Astrocyte of the spinal cord (primary cell): ENCODE data around the gene HUNK.
"Not testable (repeated sequence)": the region's sequence is repeated elsewhere in the genome, so short reads cannot be mapped to it uniquely, and the experiment has no call there.

ENCODE experiments used
- DNase-seq: peaks from one replicate; pipeline ENCODE4 v3.0.0; 2011; ENCODE audit warnings: low read depth, low spot score
- H3K4me3 ChIP-seq: 2 replicates; pipeline ENCODE4 v1.5.1; 2011; ENCODE audit warnings: low read depth, mild to moderate bottlenecking, low read length, moderate library complexity
- in situ Hi-C: cut with HindIII; loops from 2 replicates; pipeline ENCODE4 v1.10.0; 2017; ENCODE audit warnings: low sequenced_read_pairs
- TF ChIP-seq, protein P1 (sequence below): IDR thresholded peaks from 2 replicates; pipeline ENCODE4 v1.5.1; 2012; ENCODE audit warnings: low read depth, mild to moderate bottlenecking, low read length, inconsistent platforms

HUNK gene

DNA sequence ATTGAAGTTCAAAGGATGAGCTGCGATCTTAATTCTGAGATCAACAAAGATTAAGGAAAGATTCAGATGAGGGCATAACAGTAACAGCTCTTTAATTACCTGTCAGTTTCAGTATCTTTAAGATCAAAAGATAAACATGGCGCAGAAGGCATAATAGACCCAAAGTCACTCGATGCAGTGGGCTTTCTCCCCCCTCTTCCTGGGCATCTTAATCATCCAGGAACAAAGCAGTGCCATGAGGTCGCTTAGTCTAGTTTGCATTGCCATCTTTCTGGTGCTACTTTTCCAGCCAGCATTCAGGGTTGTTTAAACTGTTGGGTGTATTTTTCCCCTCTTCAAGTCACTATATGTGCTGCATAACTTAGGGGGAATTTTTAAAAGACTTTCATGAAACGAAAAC is 72.3 kb downstream of the HUNK start:
- TF ChIP-seq, protein P1, sequence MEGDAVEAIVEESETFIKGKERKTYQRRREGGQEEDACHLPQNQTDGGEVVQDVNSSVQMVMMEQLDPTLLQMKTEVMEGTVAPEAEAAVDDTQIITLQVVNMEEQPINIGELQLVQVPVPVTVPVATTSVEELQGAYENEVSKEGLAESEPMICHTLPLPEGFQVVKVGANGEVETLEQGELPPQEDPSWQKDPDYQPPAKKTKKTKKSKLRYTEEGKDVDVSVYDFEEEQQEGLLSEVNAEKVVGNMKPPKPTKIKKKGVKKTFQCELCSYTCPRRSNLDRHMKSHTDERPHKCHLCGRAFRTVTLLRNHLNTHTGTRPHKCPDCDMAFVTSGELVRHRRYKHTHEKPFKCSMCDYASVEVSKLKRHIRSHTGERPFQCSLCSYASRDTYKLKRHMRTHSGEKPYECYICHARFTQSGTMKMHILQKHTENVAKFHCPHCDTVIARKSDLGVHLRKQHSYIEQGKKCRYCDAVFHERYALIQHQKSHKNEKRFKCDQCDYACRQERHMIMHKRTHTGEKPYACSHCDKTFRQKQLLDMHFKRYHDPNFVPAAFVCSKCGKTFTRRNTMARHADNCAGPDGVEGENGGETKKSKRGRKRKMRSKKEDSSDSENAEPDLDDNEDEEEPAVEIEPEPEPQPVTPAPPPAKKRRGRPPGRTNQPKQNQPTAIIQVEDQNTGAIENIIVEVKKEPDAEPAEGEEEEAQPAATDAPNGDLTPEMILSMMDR: no peak
- H3K4me3 ChIP-seq: no peak overlapping the region
- no peak for DNase-seq
- in situ Hi-C loops: no loop called here

DNA sequence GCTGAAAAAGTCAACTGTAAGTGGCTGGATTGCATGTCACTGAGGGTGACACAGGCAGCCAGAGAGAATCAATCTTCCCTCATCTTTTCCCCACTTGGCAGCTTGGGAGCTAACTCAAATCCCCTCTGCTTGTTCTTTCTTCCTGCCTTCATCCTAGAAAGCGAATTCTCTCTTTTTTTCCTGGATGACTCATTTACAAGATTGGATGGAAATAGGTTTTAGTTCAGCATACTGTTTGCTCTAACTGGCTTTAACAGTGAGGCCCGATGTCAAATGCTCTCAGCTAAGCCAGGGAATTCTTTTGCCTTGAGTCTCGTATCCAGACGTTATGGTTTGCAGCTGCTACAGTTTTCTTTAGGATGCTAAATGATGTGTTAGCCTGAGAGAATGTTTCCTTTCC is 72.7 kb downstream of the HUNK start:
- in situ Hi-C loops: no loop called here
- TF ChIP-seq, protein P1: no peak
- peak; percentile 45 for DNase-seq
- no peak overlapping the region for H3K4me3 ChIP-seq

DNA sequence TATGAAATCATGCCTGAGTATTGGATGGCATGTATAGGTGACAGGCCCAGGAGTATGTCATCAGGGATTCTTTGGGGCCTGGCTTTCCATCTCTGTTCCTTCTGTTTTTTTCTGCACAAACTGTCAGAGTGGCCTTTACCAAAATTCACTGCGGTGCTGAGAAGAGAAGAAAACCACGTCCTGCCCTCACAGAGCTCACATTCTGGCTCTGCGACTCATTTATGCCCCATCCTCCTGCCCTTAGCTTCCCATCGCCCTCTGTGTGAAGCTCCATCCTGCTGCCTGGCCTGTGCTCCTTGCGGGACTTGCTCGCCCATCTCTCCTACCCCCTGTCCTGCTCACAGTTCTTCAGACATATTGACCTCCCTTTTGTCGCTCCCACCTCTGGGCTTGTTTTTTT is 73.4 kb downstream of the HUNK start:
- H3K4me3 ChIP-seq: no peak overlapping the region
- DNase-seq: no peak
- in situ Hi-C loops: no loop called here
- TF ChIP-seq, protein P1: no peak

DNA sequence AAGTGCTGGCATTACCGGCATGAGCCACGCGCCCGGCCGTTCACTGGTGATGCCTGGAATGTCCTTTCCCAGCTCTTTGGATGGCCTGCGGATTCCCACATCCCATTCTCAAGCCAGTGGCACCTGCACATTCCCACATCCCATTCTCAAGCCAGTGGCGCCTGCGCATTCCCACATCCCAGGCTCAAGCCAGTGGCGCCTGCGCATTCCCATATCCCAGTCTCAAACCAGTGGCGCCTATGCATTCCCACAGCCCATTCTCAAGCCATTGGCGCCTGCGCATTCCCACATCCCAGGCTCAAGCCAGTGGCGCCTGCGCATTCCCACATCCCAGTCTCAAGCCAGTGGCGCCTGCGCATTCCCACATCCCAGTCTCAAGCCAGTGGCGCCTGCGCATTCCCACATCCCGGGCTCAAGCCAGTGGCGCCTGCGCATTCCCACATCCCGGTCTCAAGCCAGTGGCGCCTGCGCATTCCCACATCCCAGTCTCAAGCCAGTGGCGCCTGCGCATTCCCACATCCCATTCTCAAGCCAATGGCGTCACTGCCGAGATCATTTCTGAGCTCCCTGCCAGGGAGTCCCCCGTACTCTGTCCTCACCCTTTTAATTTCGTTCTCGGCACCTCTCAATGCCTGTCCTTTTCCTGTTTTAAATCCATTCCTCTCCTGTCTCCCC is 74.2 kb downstream of the HUNK start:
- in situ Hi-C loops, DNase-seq, H3K4me3 ChIP-seq: not testable (repeated sequence)

DNA sequence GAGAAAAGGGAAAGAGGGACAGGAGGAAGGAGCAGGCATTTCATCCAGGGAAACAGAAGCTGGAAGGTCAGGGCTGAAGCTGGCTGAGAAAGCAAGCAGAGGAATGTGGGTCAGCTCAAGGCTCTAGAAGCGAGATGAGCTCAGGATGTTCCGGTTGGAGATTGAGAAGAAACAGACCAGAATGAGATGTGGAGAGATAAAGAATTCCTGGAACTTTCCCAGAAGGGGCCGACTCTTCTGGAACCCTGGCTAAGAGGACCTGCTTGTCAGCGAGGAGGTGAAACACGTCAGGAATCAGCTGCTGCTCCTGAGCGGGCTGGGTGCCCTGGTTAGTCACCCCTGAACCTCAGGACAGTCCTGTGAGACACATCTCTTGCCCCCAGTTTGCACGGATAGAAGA is 75.9 kb downstream of the HUNK start:
- TF ChIP-seq, protein P1: no peak
- in situ Hi-C loops: no loop called here
- no peak for DNase-seq
- no peak overlapping the region for H3K4me3 ChIP-seq

DNA sequence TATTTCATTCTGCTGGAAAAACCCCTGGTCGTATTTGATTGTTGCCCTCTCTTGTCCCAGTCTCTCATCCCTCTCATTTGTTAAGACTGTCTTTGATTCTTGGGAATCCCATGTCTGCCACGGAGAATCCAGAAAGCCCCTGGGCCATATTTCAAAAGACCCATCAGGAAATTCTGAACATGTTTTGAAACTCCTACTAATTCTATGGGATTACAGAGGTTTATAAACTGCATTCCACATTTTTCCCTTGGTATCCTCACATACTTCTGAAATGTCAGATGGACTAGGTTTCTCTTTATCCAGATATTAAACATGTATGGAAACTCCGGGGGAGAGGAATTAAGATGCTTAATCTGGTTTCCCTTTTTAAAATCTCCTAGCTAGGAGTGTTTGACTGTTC is 80.0 kb downstream of the HUNK start:
- TF ChIP-seq, protein P1: no peak
- DNase-seq: no peak
- in situ Hi-C loops: no loop called here
- no peak overlapping the region for H3K4me3 ChIP-seq

DNA sequence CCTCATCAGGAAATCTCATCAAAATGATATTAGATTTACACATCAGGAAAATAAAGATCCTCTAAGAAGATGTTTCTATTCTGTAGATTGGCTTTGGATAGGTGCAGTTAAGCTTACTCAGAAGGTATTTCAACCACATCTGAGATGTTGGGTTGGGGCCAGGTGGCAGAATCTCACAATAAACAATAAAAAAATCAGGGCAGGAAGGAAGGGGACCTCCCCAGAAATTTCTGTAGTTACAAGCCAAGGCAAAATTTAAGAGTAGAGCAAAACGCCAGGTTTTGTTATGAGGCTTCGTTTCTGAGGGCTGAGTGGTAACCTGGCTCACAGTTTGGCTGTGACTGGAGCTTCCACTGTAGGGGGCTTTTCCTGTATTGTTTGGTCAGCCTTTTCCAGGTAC is 84.8 kb downstream of the HUNK start:
- TF ChIP-seq, protein P1: no peak
- in situ Hi-C loops: no loop called here
- no peak for DNase-seq
- H3K4me3 ChIP-seq: no peak overlapping the region
